Measurements from ENCODE around the gene CKB. TPM values are rescaled to one million over a fixed set of nuclear protein-coding genes. Genes with fewer than 3 reads are reported as not detected.

CKB gene
- total RNA-seq, 2 experiments from 2014 or later = 3.4 to 4.0 TPM

DNA sequence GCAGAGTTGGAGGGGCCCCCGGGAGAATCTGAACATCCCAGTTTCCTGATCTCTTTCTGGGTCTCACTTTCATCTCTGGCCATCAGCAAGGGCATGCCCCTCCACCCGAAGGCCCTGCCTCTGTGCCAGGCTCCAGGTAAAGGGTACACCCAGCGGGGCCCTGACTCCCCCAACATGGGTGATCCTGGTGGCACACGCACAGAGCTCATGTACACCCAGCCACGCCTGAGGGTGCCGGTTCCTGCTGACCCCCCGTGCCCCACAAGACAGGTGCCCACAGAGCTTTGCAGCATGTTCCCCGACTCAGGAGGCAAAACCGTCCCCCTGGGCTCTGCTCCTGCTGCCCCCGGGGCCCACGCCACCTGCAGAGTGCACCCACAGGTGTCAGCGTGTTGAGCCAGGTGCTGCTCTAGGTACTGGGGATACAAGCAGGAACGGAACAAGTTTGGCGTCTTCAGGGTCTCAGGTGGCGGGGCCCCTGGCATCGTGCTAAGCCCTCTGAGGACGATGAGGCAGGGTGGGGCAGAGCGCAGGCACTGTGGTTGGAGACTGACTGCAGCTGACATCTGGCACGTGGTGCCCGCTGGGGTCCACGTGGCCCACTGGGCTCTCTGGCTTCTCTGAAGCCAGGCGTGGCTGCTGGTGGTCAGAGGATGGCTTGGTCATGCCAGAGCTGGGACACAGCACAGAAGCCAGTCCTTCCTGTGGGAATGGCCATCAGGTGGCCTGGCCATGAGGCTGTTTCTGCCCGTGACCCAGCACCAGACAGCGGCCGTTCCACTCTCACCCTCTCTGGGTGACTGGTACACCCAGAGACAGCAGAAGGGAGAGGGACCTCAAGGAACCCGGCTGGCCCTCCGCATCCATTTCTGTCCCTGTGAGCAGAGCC lies 26.1 kb upstream of the CKB start:
- no peak for ATAC-seq
- ChIA-PET CTCF (interaction anchor here (0.6 to 0.7 kb wide), 5 partner anchors 30 to 731 kb away, joined by 3 read pairs; no protein-coding TSS in a partner anchor), POLR2A (no interaction called here)
- Mint-ChIP-seq H3K4me1 (no peaks in the 10 kb centered on the region), H3K4me3 (no peak overlapping the region), H3K27me3 (no peaks in the 10 kb centered on the region), H3K27ac (no peak overlapping the region), H3K9me3 (ENCODE audit: low read depth) (no peaks in the 10 kb centered on the region), H3K36me3 (ENCODE audit: low read depth) (no peaks in the 10 kb centered on the region)
- intact Hi-C loops (cut with DNase I, micrococcal nuclease) = no loop called here
- no peak for DNase-seq

GRCh38 chr14:103547941-103548462 lies 25.4 kb upstream of the CKB start:
- Mint-ChIP-seq H3K4me3 (no peak overlapping the region), H3K27me3 (no peaks in the 10 kb centered on the region), H3K9me3 (ENCODE audit: low read depth) (no peaks in the 10 kb centered on the region), H3K27ac (no peak overlapping the region), H3K4me1 (no peaks in the 10 kb centered on the region), H3K36me3 (ENCODE audit: low read depth) (no peaks in the 10 kb centered on the region)
- no peak for DNase-seq
- ChIA-PET POLR2A (no interaction called here), CTCF (interaction anchor here (0.6 to 1.1 kb wide), 6 partner anchors 10 to 730 kb away, joined by 3 to 4 read pairs (median 3); no protein-coding TSS in a partner anchor)
- ATAC-seq = no peak
- intact Hi-C loops (cut with DNase I, micrococcal nuclease) = no loop called here

DNA sequence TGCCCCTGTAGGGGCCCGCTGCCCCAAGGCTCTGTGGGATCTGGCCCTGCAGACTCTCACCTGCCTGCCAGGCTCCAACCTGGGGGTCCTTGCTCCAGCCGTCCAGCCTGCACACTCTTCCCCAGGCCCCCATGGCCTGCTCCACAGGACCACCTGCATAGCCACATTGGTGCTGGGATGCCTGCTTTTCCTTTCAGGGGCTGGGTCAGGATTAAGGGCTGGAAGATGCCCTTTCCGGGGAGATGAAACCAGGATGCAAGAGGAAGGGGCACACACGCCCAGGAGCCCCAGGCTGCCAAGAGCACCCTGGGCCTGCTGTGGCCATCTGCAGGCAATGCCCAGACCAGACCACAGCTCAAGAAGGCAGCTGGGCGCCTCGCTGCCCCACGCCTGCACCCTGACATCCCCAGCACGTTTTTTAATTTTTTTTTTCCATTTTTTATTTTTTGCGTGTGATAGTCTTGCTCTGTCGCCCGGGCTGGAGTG lies 24.9 kb upstream of the CKB start:
- intact Hi-C loops (cut with DNase I, micrococcal nuclease) = no loop called here
- Mint-ChIP-seq H3K27me3 (no peaks in the 10 kb centered on the region), H3K27ac (no peak overlapping the region), H3K4me3 (no peak overlapping the region), H3K9me3 (ENCODE audit: low read depth) (no peaks in the 10 kb centered on the region), H3K36me3 (ENCODE audit: low read depth) (no peaks in the 10 kb centered on the region), H3K4me1 (no peaks in the 10 kb centered on the region)
- ATAC-seq (no peak), DNase-seq (no peak)
- ChIA-PET POLR2A (no interaction called here), CTCF (interaction anchor here (0.6 to 1.1 kb wide), 7 partner anchors 10 to 115 kb away, joined by 3 to 4 read pairs (median 4); no protein-coding TSS in a partner anchor)

GRCh38 chr14:103546652-103547454 lies 24.2 kb upstream of the CKB start:
- no peaks in the 10 kb centered on the region for H3K9me3 Mint-ChIP-seq (ENCODE audit: low read depth)
- intact Hi-C loops (cut with DNase I, micrococcal nuclease) = loop anchor here (1.0 kb wide), 2 partner anchors 29 to 47 kb away; no protein-coding TSS in a partner anchor
- no peak overlapping the region for H3K27ac Mint-ChIP-seq
- no peaks in the 10 kb centered on the region for H3K27me3 Mint-ChIP-seq
- CTCF ChIA-PET = interaction anchor here (0.7 to 1.8 kb wide), 6 partner anchors 11 to 114 kb away, joined by 3 to 5 read pairs (median 4); no protein-coding TSS in a partner anchor
- no peak overlapping the region for H3K4me3 Mint-ChIP-seq
- no peaks in the 10 kb centered on the region for H3K4me1 Mint-ChIP-seq
- ATAC-seq (peak; percentile 85), DNase-seq (peak; percentile 85)
- no peaks in the 10 kb centered on the region for H3K36me3 Mint-ChIP-seq (ENCODE audit: low read depth)
- POLR2A ChIA-PET = no interaction called here

GRCh38 chr14:103545915-103546651 lies 23.5 kb upstream of the CKB start:
- ATAC-seq (peak; percentile 11), DNase-seq (no peak)
- no peaks in the 10 kb centered on the region for H3K27me3 Mint-ChIP-seq
- H3K9me3 Mint-ChIP-seq (ENCODE audit: low read depth) = no peaks in the 10 kb centered on the region
- ChIA-PET POLR2A (no interaction called here), CTCF (interaction anchor here (0.7 to 1.8 kb wide), 4 partner anchors 28 to 121 kb away, joined by 3 to 5 read pairs (median 3); no protein-coding TSS in a partner anchor)
- no peak overlapping the region for H3K4me3 Mint-ChIP-seq
- H3K36me3 Mint-ChIP-seq (ENCODE audit: low read depth) = no peaks in the 10 kb centered on the region
- no peak overlapping the region for H3K27ac Mint-ChIP-seq
- no peaks in the 10 kb centered on the region for H3K4me1 Mint-ChIP-seq
- intact Hi-C loops (cut with DNase I, micrococcal nuclease) = loop anchor here (1.0 kb wide), 2 partner anchors 28 to 46 kb away; no protein-coding TSS in a partner anchor

GRCh38 chr14:103545219-103545914 lies 22.7 kb upstream of the CKB start:
- no peaks in the 10 kb centered on the region for H3K27me3 Mint-ChIP-seq
- no peak for DNase-seq
- no peaks in the 10 kb centered on the region for H3K4me1 Mint-ChIP-seq
- POLR2A ChIA-PET = no interaction called here
- H3K9me3 Mint-ChIP-seq (ENCODE audit: low read depth) = no peaks in the 10 kb centered on the region
- no peak overlapping the region for H3K4me3 Mint-ChIP-seq
- intact Hi-C loops (cut with DNase I, micrococcal nuclease) = no loop called here
- H3K36me3 Mint-ChIP-seq (ENCODE audit: low read depth) = no peaks in the 10 kb centered on the region
- H3K27ac Mint-ChIP-seq = no peak overlapping the region
- CTCF ChIA-PET = interaction anchor here (0.6 to 1.8 kb wide), 5 partner anchors 27 to 121 kb away, joined by 3 to 5 read pairs (median 3); no protein-coding TSS in a partner anchor
- no peak for ATAC-seq

DNA sequence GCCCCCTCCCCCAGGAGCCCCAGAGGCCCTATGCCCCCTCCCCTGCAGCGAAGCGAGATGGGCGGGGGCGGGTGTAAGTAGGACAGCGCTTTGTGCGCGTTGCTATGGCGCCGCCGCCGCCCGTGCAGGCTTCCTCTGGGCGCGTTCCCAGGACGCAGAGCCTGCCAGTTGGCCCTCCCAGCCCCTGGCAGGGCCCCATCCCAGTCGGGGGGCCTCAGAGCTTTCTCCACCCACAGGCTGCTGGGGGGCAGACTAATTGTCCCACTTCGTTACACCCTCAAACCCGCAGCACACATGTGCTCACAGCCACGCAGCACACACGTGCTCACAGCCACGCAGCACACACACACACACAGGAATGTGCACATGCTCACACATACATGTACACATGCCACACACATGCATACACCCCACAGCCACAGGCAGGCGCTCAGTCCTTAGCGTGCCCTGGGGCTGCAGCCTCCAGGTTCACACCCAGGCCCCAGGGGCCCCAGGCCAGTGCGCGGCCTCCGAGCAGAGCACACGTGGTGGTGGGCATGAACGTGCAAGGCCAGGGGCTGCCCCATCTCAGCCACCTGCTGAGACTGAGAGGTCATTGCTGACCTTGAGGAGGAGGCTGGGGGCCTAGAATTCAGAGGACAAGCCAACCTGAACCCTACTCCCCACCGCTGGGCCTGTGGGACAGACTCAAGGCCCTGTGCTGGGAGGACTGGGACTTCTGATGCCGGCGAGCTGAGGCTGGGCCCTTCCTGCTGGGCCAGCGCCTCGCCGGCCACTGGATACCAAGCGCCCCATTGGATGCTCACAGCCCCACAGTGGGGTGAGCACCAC lies 22.0 kb upstream of the CKB start:
- intact Hi-C loops (cut with DNase I, micrococcal nuclease) = no loop called here
- ChIA-PET CTCF (interaction anchor here (0.6 to 1.8 kb wide), 4 partner anchors 26 to 122 kb away, joined by 3 to 5 read pairs (median 4); no protein-coding TSS in a partner anchor), POLR2A (no interaction called here)
- no peak for ATAC-seq
- no peaks in the 10 kb centered on the region for H3K4me1 Mint-ChIP-seq
- H3K9me3 Mint-ChIP-seq (ENCODE audit: low read depth) = no peaks in the 10 kb centered on the region
- H3K4me3 Mint-ChIP-seq = no peak overlapping the region
- no peaks in the 10 kb centered on the region for H3K27me3 Mint-ChIP-seq
- H3K36me3 Mint-ChIP-seq (ENCODE audit: low read depth) = no peaks in the 10 kb centered on the region
- H3K27ac Mint-ChIP-seq = no peak overlapping the region
- peak; percentile 2 for DNase-seq

GRCh38 chr14:103543721-103544387 lies 21.2 kb upstream of the CKB start:
- POLR2A ChIA-PET = no interaction called here
- Mint-ChIP-seq H3K4me3 (no peak overlapping the region), H3K27me3 (no peaks in the 10 kb centered on the region), H3K9me3 (ENCODE audit: low read depth) (no peaks in the 10 kb centered on the region), H3K36me3 (ENCODE audit: low read depth) (no peaks in the 10 kb centered on the region), H3K4me1 (no peaks in the 10 kb centered on the region), H3K27ac (no peak overlapping the region)
- no peak for ATAC-seq
- intact Hi-C loops (cut with DNase I, micrococcal nuclease) = no loop called here
- no peak for DNase-seq
- CTCF ChIA-PET = interaction anchor here (1.3 kb wide), 1 partner anchor 25 kb away, joined by 3 read pairs; no protein-coding TSS in a partner anchor

DNA sequence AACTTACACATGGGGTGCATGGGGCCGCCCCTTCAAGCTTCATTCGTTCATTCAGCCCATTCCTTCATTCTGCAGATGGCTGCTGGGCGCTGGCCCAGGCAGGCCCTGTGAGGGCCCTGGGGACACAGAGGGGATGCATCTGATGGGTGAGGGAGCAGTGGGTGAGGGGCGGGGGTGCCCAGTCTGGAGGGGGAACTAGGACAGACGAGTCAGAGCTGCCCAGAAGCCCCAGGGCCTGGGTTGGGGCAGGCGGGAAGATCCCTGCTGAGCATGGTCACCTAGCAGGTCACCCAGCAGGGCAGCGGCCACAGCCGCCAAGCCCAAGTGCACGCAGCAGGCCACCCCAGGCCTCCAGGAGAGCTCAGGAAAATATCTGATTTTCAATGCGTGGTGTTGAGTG lies 20.5 kb upstream of the CKB start:
- Mint-ChIP-seq H3K27me3 (no peaks in the 10 kb centered on the region), H3K36me3 (ENCODE audit: low read depth) (no peaks in the 10 kb centered on the region), H3K9me3 (ENCODE audit: low read depth) (no peaks in the 10 kb centered on the region), H3K4me1 (no peaks in the 10 kb centered on the region), H3K4me3 (no peak overlapping the region), H3K27ac (no peak overlapping the region)
- no peak for DNase-seq
- ChIA-PET POLR2A (interaction anchor here (1.1 kb wide), 1 partner anchor 9 kb away, joined by 4 read pairs; no protein-coding TSS in a partner anchor), CTCF (interaction anchor here (0.9 to 1.3 kb wide), 3 partner anchors 17 to 25 kb away, joined by 3 to 4 read pairs (median 3); no protein-coding TSS in a partner anchor)
- no peak for ATAC-seq
- intact Hi-C loops (cut with DNase I, micrococcal nuclease) = no loop called here
